Calu3 (cell line): ENCODE results near the gene TAS2R41. TPM values are rescaled to one million over a fixed set of nuclear protein-coding genes. Genes with fewer than 3 reads are reported as not detected.

Experiments
- BruUV-seq: library from RNA; stranded (reverse); fragments of 400-500 nt; replicated peaks from 2 replicates; lab custom pipeline; 2021; lab: Mats Ljungman, UMichigan
- CTCF ChIA-PET: fragments of 300-600 bp; sonication (Branson Sonifier 250); formaldehyde crosslinking; loops from one replicate; lab custom pipeline; 2022; ENCODE audit warnings: antibody characterized with exemption; lab: Charles Lee
- DNase-seq: peaks from one replicate; pipeline ENCODE4 v3.0.0; 2022
- H3K27ac Mint-ChIP-seq: one replicate; pipeline ENCODE4 v1.8.0; 2022; ENCODE audit warnings: mixed read lengths; ENCODE audit not compliant: unreplicated experiment
- H3K27me3 Mint-ChIP-seq: one replicate; pipeline ENCODE4 v1.8.0; 2022; ENCODE audit warnings: mixed read lengths; ENCODE audit not compliant: unreplicated experiment
- H3K36me3 Mint-ChIP-seq: one replicate; pipeline ENCODE4 v1.8.0; 2022; ENCODE audit warnings: mild to moderate bottlenecking, moderate library complexity, mixed read lengths; ENCODE audit not compliant: insufficient read depth, unreplicated experiment
- H3K4me1 Mint-ChIP-seq: one replicate; pipeline ENCODE4 v1.8.0; 2022; ENCODE audit warnings: mild to moderate bottlenecking, low read depth, mixed read lengths; ENCODE audit not compliant: unreplicated experiment
- H3K4me3 Mint-ChIP-seq: one replicate; pipeline ENCODE4 v1.8.0; 2022; ENCODE audit warnings: mild to moderate bottlenecking, low read depth, moderate library complexity, mixed read lengths; ENCODE audit not compliant: unreplicated experiment
- H3K9me3 Mint-ChIP-seq: one replicate; pipeline ENCODE4 v1.8.0; 2022; ENCODE audit warnings: low read depth, mixed read lengths; ENCODE audit not compliant: unreplicated experiment
- intact Hi-C: fragments of 100-400 bp; cut with micrococcal nuclease; formaldehyde crosslinking; loops from one replicate; pipeline ENCODE4 v1.10.0; 2022; ENCODE audit not compliant: unreplicated experiment
- total RNA-seq: library from RNA; stranded (reverse); gene quantifications from 2 replicates; pipeline ENCODE4 v1.2.3, GENCODE V29; 2022
- TF ChIP-seq, protein P1 (sequence below): fragments of 200-600 bp; IDR thresholded peaks from one replicate; pipeline ENCODE4 v1.8.0; 2022; ENCODE audit warnings: antibody characterized with exemption; ENCODE audit not compliant: unreplicated experiment

TAS2R41 gene
- total RNA-seq, 1 experiment from 2014 or later = not detected

DNA sequence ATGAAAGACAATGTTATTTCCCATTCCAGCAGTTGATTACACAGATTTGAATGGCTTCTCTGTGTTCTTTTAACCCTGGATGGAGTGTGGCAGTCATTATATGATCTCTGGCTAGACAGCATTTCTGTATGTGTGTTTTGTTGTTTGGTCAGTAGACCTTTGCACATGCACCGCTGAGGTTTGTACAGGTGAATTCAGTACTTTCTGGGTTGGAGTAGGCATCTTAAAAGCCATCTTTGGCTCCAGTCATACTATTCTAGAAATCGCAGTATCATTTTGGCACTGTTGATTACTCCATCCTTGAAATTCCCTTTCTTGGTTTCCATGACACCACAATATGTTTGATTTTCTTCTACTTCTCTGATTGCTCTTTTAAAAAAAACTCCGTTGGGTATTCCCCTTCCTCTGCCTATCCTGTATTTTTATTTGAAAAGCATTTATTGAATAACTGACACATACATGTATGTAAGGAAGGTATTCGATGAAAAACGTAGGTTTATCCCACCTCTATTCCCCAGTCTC is 29.9 kb downstream of the TAS2R41 start:
- no peak for DNase-seq
- TF ChIP-seq, protein P1, sequence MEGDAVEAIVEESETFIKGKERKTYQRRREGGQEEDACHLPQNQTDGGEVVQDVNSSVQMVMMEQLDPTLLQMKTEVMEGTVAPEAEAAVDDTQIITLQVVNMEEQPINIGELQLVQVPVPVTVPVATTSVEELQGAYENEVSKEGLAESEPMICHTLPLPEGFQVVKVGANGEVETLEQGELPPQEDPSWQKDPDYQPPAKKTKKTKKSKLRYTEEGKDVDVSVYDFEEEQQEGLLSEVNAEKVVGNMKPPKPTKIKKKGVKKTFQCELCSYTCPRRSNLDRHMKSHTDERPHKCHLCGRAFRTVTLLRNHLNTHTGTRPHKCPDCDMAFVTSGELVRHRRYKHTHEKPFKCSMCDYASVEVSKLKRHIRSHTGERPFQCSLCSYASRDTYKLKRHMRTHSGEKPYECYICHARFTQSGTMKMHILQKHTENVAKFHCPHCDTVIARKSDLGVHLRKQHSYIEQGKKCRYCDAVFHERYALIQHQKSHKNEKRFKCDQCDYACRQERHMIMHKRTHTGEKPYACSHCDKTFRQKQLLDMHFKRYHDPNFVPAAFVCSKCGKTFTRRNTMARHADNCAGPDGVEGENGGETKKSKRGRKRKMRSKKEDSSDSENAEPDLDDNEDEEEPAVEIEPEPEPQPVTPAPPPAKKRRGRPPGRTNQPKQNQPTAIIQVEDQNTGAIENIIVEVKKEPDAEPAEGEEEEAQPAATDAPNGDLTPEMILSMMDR = no peak
- Mint-ChIP-seq H3K9me3 (no peaks in the 10 kb centered on the region), H3K4me1 (no peaks in the 10 kb centered on the region), H3K4me3 (no peak overlapping the region), H3K27ac (no peak overlapping the region), H3K36me3 (peaks cover 4% of the 10 kb centered on the region), H3K27me3 (peaks cover 12% of the 10 kb centered on the region)
- intact Hi-C loops = no loop called here
- BruUV-seq = no TSS peak
- CTCF ChIA-PET = interaction anchor here (0.9 kb wide), 1 partner anchor 147 kb away, joined by 3 read pairs; no protein-coding TSS in a partner anchor

DNA sequence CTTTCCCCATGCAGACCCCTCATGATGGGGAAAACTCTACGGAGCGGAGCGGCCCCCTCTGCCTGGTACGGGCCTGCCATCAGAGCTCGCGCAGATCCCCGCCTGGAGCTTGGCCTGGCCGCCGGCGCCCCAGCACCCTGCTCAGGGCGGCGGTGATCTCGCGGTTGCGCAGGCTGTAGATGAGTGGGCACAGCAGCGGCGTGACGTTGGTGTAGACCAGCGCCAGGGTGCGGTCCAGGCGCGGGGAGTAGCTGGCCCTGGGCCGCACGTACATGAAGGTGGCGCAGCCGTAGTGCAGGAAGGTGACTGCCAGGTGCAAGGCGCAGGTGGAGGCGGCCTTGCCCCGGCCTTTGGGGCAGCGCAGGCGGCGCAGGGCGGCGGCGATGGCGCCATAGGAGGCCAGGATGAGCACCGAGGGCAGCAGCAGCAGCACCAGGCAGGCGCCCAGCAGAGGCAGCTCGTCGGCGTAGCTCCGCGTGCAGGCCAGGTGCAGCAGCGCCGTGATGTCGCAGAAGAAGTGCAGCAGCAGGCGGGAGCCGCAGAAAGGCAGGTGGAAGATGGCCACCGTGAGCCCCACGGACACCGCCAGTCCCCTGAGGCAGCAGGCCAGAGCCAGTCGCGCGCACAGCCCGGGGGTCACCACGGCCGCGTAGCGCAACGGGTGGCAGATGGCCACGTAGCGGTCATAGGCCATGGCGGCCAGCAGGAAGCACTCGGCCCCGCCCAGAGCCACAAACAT is 33.4 kb downstream of the TAS2R41 start:
- CTCF ChIA-PET = no interaction called here
- intact Hi-C loops = no loop called here
- no peak overlapping the region for H3K4me3 Mint-ChIP-seq
- no peak overlapping the region for H3K27ac Mint-ChIP-seq
- TF ChIP-seq, protein P1 = no peak
- DNase-seq = no peak
- peaks cover 12% of the 10 kb centered on the region for H3K27me3 Mint-ChIP-seq
- no TSS peak for BruUV-seq
- H3K9me3 Mint-ChIP-seq = no peaks in the 10 kb centered on the region
- H3K36me3 Mint-ChIP-seq = peaks cover 4% of the 10 kb centered on the region
- H3K4me1 Mint-ChIP-seq = no peaks in the 10 kb centered on the region

DNA sequence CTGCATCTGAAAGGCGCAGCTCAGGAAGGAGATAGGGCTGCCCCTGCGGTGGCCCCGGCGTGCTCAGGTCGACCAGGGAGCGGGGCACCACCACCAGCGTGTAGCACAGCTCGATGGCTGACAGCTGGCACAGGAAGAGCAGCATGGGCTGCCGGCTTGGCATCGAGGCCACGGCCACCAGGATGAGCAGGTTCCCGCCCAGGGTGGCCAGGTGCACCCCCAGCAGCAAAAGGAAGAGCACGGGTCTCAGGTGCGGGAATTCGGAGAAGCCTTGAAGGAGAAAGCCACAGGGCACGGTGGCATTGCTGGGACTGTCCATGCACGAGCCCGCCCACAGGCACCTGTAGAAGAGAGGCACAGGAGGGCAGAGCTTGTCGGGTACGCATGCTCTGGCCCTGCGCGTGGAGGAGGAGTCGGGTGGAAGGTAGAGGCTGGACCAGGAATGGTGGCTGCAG is 33.9 kb downstream of the TAS2R41 start:
- H3K27me3 Mint-ChIP-seq = peaks cover 15% of the 10 kb centered on the region
- DNase-seq = no peak
- no peak overlapping the region for H3K27ac Mint-ChIP-seq
- no TSS peak for BruUV-seq
- intact Hi-C loops = no loop called here
- H3K9me3 Mint-ChIP-seq = no peaks in the 10 kb centered on the region
- CTCF ChIA-PET = no interaction called here
- TF ChIP-seq, protein P1 = no peak
- H3K4me3 Mint-ChIP-seq = no peak overlapping the region
- H3K36me3 Mint-ChIP-seq = peaks cover 4% of the 10 kb centered on the region
- no peaks in the 10 kb centered on the region for H3K4me1 Mint-ChIP-seq

- CTCF ChIA-PET = no interaction called here
- Mint-ChIP-seq H3K36me3 (peaks cover 4% of the 10 kb centered on the region), H3K4me3 (no peak overlapping the region), H3K4me1 (no peaks in the 10 kb centered on the region), H3K27ac (no peak overlapping the region), H3K27me3 (peaks cover 26% of the 10 kb centered on the region), H3K9me3 (no peaks in the 10 kb centered on the region)
- no TSS peak for BruUV-seq
- TF ChIP-seq, protein P1 = no peak
- intact Hi-C loops = no loop called here
- no peak for DNase-seq
These were observed 35.0 kb downstream of the TAS2R41 start for GRCh38 chr7:143512488-143513340.
